Dendritic cell treated with granulocyte-macrophage colony-stimulating factor and Interleukin-4, amounts not matched to agents 40 ng/mL and 50 ng/mL, for 4 days (primary cell): ENCODE measurements around the gene FAM171A1.
"Not testable (repeated sequence)": the region's sequence is repeated elsewhere in the genome, so short reads cannot be mapped to it uniquely, and the experiment has no call there.

ENCODE experiments used
- H3K27ac Mint-ChIP-seq: one replicate; pipeline ENCODE4 v1.8.0; 2022; ENCODE audit warnings: mild to moderate bottlenecking, mixed read lengths
- H3K27me3 Mint-ChIP-seq: one replicate; pipeline ENCODE4 v1.8.0; 2022; ENCODE audit warnings: mild to moderate bottlenecking, mixed read lengths
- H3K36me3 Mint-ChIP-seq: one replicate; pipeline ENCODE4 v1.8.0; 2022; ENCODE audit warnings: low read depth, mixed read lengths
- H3K4me1 Mint-ChIP-seq: one replicate; pipeline ENCODE4 v1.8.0; 2022; ENCODE audit warnings: low read depth, mixed read lengths
- H3K4me3 Mint-ChIP-seq: one replicate; pipeline ENCODE4 v1.8.0; 2022; ENCODE audit warnings: mild to moderate bottlenecking, moderate library complexity, mixed read lengths
- H3K9me3 Mint-ChIP-seq: one replicate; pipeline ENCODE4 v1.8.0; 2022; ENCODE audit warnings: mixed read lengths
- intact Hi-C: fragments of 100-400 bp; cut with micrococcal nuclease; formaldehyde crosslinking; loops from one replicate; pipeline ENCODE4 v1.15.0; 2022

The FAM171A1 gene

DNA sequence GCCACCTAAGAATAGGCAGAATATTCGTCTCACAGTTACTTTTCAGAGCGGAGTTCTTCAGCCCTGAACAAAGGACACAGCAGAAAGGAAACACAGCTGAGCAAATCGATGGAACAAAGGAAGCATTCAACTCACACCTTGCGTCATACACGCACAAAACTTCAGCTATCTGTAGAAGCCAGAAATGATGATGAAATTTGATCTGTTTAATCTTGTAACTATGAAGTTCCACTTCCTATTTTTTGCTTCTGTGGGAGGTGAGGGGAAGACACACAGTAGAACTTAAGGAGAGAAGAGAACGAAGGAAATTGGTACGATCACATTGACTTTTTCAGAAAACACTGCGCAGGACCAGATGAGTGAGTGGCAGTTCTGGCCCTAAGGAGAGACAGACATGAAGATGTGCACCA, 26.2 kb downstream of the FAM171A1 start:
- intact Hi-C loops = no loop called here
- H3K27me3 Mint-ChIP-seq = peaks cover 15% of the 10 kb centered on the region
- H3K9me3 Mint-ChIP-seq = no peaks in the 10 kb centered on the region
- H3K4me1 Mint-ChIP-seq = peaks cover 9% of the 10 kb centered on the region
- no peak overlapping the region for H3K4me3 Mint-ChIP-seq
- no peaks in the 10 kb centered on the region for H3K36me3 Mint-ChIP-seq
- no peak overlapping the region for H3K27ac Mint-ChIP-seq

DNA sequence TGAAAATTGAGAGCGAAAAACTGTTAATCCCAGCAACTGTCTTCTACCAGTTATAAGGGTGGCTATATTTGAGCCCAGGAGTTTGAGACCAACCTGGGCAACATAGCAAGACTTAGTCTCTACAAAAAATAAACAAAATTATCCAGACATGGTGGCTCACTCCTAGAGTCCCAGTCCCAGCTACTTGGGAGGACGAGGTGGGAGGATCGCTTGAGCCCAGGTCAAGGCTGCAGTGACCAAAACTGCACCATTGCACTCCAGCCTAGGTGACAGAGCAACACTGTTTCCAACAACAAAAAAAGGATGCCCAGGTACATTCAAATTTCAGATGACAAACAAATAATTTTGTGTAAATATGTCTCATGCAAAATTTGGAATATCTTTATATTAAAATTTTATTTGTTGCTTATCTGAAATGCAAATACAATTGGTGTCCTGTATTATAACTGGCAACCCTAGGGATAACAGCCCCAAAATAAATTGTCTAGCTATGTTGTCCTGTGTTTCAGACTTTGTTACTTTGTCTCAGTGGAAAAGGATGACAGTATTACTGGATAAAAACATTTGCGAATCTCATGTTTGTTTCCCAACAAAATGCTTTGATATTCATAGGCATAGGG, 26.7 kb downstream of the FAM171A1 start:
- no peak overlapping the region for H3K27ac Mint-ChIP-seq
- H3K9me3 Mint-ChIP-seq = no peaks in the 10 kb centered on the region

GRCh38 chr10:15342970-15343369, 28.1 kb downstream of the FAM171A1 start:
- peaks cover 9% of the 10 kb centered on the region for H3K4me1 Mint-ChIP-seq
- peaks cover 9% of the 10 kb centered on the region for H3K27me3 Mint-ChIP-seq
- no peak overlapping the region for H3K27ac Mint-ChIP-seq
- intact Hi-C loops = no loop called here
- no peaks in the 10 kb centered on the region for H3K36me3 Mint-ChIP-seq
- no peaks in the 10 kb centered on the region for H3K9me3 Mint-ChIP-seq
- no peak overlapping the region for H3K4me3 Mint-ChIP-seq

More for the DNA sequence above, 26.7 kb downstream of the FAM171A1 start:
- Mint-ChIP-seq H3K27me3 (peaks cover 15% of the 10 kb centered on the region), H3K4me1 (peaks cover 9% of the 10 kb centered on the region), H3K4me3 (no peak overlapping the region), H3K36me3 (no peaks in the 10 kb centered on the region)
- intact Hi-C loops = no loop called here

- no peaks in the 10 kb centered on the region for H3K36me3 Mint-ChIP-seq
- intact Hi-C loops = no loop called here
- peaks cover 9% of the 10 kb centered on the region for H3K4me1 Mint-ChIP-seq
- no peaks in the 10 kb centered on the region for H3K9me3 Mint-ChIP-seq
- H3K27me3 Mint-ChIP-seq = peaks cover 9% of the 10 kb centered on the region
- no peak overlapping the region for H3K27ac Mint-ChIP-seq
- H3K4me3 Mint-ChIP-seq = no peak overlapping the region
These were observed 29.5 kb downstream of the FAM171A1 start for GRCh38 chr10:15341502-15342128.

- intact Hi-C loops = no loop called here
- H3K36me3 Mint-ChIP-seq = no peaks in the 10 kb centered on the region
- no peaks in the 10 kb centered on the region for H3K9me3 Mint-ChIP-seq
- H3K27me3 Mint-ChIP-seq = peaks cover 3% of the 10 kb centered on the region
- peaks cover 4% of the 10 kb centered on the region for H3K4me1 Mint-ChIP-seq
- no peak overlapping the region for H3K4me3 Mint-ChIP-seq
- H3K27ac Mint-ChIP-seq = no peak overlapping the region
These were observed 31.2 kb downstream of the FAM171A1 start for GRCh38 chr10:15339892-15340291.

- H3K27me3 Mint-ChIP-seq, H3K4me1 Mint-ChIP-seq, H3K9me3 Mint-ChIP-seq, H3K36me3 Mint-ChIP-seq, intact Hi-C loops, H3K27ac Mint-ChIP-seq, H3K4me3 Mint-ChIP-seq: not testable (repeated sequence)
These were observed 33.6 kb downstream of the FAM171A1 start for GRCh38 chr10:15337441-15337923.

DNA sequence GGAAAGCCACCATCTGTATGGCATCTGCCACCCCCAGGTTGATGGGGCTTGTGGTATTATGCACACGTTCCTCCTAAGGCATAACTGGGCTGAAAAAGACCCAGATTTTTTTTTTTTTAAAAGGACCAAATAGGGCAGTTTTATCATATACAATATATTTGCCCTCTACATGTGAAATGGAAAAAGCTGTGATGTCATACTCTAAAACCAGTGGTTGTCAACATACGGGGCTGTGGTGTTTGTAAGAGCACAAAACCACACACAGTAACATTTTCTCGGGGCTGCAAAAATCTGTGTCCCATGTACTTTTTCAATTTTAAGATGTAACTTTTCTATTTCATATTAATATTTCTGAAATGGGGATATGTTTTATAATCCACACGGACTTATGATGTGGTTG, 34.9 kb downstream of the FAM171A1 start:
- Mint-ChIP-seq H3K4me3 (no peak overlapping the region), H3K36me3 (no peaks in the 10 kb centered on the region), H3K27me3 (peaks cover 3% of the 10 kb centered on the region), H3K9me3 (no peaks in the 10 kb centered on the region), H3K27ac (no peak overlapping the region), H3K4me1 (no peaks in the 10 kb centered on the region)
- intact Hi-C loops = no loop called here

DNA sequence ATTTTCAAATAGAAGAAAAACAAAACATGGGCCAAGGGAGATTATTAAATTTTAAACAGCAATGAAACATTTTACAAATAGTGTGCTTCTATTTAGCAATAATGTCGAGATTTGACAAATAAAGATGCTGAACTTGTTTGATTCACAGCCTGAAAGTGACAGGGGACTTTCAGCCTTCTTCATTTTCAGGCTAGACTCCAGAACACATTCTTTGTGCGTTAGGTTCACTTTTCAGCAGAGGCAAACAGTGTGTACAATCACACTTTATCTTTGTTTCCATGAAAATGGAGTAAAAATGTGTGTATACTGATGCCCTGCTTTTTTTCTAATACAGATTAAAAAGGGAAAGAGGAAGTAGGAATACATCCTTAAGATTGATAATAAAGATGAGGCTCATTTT, 35.6 kb downstream of the FAM171A1 start:
- intact Hi-C loops = no loop called here
- no peaks in the 10 kb centered on the region for H3K9me3 Mint-ChIP-seq
- H3K36me3 Mint-ChIP-seq = no peaks in the 10 kb centered on the region
- H3K4me3 Mint-ChIP-seq = no peak overlapping the region
- no peaks in the 10 kb centered on the region for H3K4me1 Mint-ChIP-seq
- peaks cover 3% of the 10 kb centered on the region for H3K27me3 Mint-ChIP-seq
- H3K27ac Mint-ChIP-seq = no peak overlapping the region

GRCh38 chr10:15334650-15335323, 36.3 kb downstream of the FAM171A1 start:
- intact Hi-C loops = no loop called here
- H3K9me3 Mint-ChIP-seq = no peaks in the 10 kb centered on the region
- H3K27ac Mint-ChIP-seq = no peak overlapping the region
- H3K27me3 Mint-ChIP-seq = peaks cover 3% of the 10 kb centered on the region
- H3K4me3 Mint-ChIP-seq = no peak overlapping the region
- H3K4me1 Mint-ChIP-seq = no peaks in the 10 kb centered on the region
- no peaks in the 10 kb centered on the region for H3K36me3 Mint-ChIP-seq

- Mint-ChIP-seq H3K9me3 (no peaks in the 10 kb centered on the region), H3K4me3 (no peak overlapping the region), H3K27ac (no peak overlapping the region), H3K36me3 (no peaks in the 10 kb centered on the region), H3K27me3 (no peaks in the 10 kb centered on the region), H3K4me1 (no peaks in the 10 kb centered on the region)
- intact Hi-C loops = no loop called here
These were observed 37.0 kb downstream of the FAM171A1 start for GRCh38 chr10:15333909-15334649.

DNA sequence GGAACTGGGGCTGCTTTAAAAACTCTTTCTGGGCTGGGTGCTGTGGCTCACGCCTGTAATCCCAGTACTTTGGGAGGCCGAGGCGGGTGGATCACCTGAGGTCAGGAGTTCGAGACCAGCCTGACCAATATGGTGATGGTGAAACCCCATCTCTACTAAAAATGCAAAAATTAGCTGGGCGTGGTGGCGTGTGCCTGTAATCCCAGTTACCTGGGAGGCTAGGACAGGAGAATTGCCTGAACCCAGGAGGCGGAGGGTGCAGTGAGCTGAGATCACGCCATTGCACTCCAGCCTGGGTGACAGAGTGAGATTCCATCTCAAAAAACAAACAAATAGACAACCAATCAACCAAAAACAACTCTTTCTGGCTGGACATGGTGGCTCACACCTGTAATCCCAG, 37.9 kb downstream of the FAM171A1 start:
- H3K4me1 Mint-ChIP-seq, H3K36me3 Mint-ChIP-seq, intact Hi-C loops, H3K27ac Mint-ChIP-seq, H3K9me3 Mint-ChIP-seq, H3K27me3 Mint-ChIP-seq, H3K4me3 Mint-ChIP-seq: not testable (repeated sequence)

- Mint-ChIP-seq H3K9me3 (no peaks in the 10 kb centered on the region), H3K4me1 (no peaks in the 10 kb centered on the region), H3K27ac (no peak overlapping the region), H3K4me3 (no peak overlapping the region), H3K36me3 (no peaks in the 10 kb centered on the region), H3K27me3 (no peaks in the 10 kb centered on the region)
- intact Hi-C loops = no loop called here
These were observed 39.6 kb downstream of the FAM171A1 start for GRCh38 chr10:15331461-15331860.

DNA sequence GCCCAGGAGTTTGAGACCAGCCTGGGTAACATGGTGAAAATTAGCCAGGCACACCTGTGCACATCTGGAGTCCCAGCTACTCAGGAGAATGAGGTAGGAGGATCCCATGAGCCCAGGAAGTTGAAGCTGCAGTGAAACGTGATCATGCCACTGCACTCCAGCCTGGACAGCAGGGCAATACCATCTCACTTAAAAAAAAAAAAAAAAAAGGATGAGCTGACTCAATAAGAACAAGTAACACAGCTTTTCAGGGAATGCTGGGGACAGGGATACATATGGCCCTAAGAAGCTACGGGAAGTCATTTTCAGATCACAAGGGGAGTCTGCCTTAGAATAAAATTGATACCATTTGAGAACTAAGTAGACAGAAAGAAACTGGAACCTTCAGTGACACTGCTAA, 41.7 kb downstream of the FAM171A1 start:
- Mint-ChIP-seq H3K4me1 (no peaks in the 10 kb centered on the region), H3K27me3 (peaks cover 3% of the 10 kb centered on the region), H3K4me3 (no peak overlapping the region), H3K36me3 (no peaks in the 10 kb centered on the region), H3K9me3 (no peaks in the 10 kb centered on the region), H3K27ac (no peak overlapping the region)
- intact Hi-C loops = no loop called here

- Mint-ChIP-seq H3K27me3 (peaks cover 6% of the 10 kb centered on the region), H3K4me3 (no peak overlapping the region), H3K9me3 (no peaks in the 10 kb centered on the region), H3K4me1 (no peaks in the 10 kb centered on the region), H3K27ac (no peak overlapping the region), H3K36me3 (no peaks in the 10 kb centered on the region)
- intact Hi-C loops = no loop called here
These were observed 45.2 kb downstream of the FAM171A1 start for GRCh38 chr10:15325944-15326284.
